Liver (tissue), 9 donors: ENCODE data around the gene RAB37. TPM values are rescaled to one million over a fixed set of nuclear protein-coding genes. Genes with fewer than 3 reads are reported as not detected.

ENCODE experiments used
- DNase-seq: peaks from one replicate; pipeline ENCODE4 v3.0.0-alpha.2; 2017; ENCODE audit warnings: low spot score
- H3K27ac ChIP-seq, 2 donors: one replicate each; pipeline ENCODE4 v1.7.0; 2013; ENCODE audit warnings: inconsistent platforms in 2 of 2, low read length in 2 of 2, control low read depth in 1 of 2, low read depth in 1 of 2, mild to moderate bottlenecking in 1 of 2
- H3K27me3 ChIP-seq, 4 donors: one replicate each; pipeline versions ENCODE4 v1.6.1 to v1.7.0; 2013; ENCODE audit warnings: low read length in 3 of 4, inconsistent platforms in 1 of 4, mild to moderate bottlenecking in 1 of 4, moderate library complexity in 1 of 4; ENCODE audit not compliant: control insufficient read depth in 4 of 4, insufficient read depth in 4 of 4
- H3K36me3 ChIP-seq, 4 donors: one replicate each; pipeline versions ENCODE4 v1.6.1 to v1.7.0; 2013; ENCODE audit warnings: low read length in 3 of 4, mild to moderate bottlenecking in 3 of 4, low read depth in 1 of 4, moderate library complexity in 1 of 4; ENCODE audit not compliant: control insufficient read depth in 4 of 4, insufficient read depth in 3 of 4
- H3K4me1 ChIP-seq, 4 donors: one replicate each; pipeline versions ENCODE4 v1.6.1 to v1.7.0; 2013; ENCODE audit warnings: low read length in 3 of 4, mild to moderate bottlenecking in 3 of 4, moderate library complexity in 1 of 4; ENCODE audit not compliant: control insufficient read depth in 4 of 4, insufficient read depth in 4 of 4
- H3K4me3 ChIP-seq, 3 donors: one replicate each; pipeline versions ENCODE4 v1.6.1 to v1.7.0; 2013; ENCODE audit warnings: low read length in 3 of 3, control low read depth in 1 of 3, low read depth in 1 of 3, mild to moderate bottlenecking in 1 of 3
- H3K9ac ChIP-seq, 2 donors: one replicate each; pipeline ENCODE4 v1.7.0; 2013; ENCODE audit warnings: low read length in 2 of 2, mild to moderate bottlenecking in 2 of 2, moderate library complexity in 2 of 2, control low read depth in 1 of 2, low read depth in 1 of 2
- H3K9me3 ChIP-seq, 4 donors: one replicate each; pipeline versions ENCODE4 v1.6.1 to v1.7.0; 2013; ENCODE audit warnings: low read length in 3 of 4; ENCODE audit not compliant: control insufficient read depth in 4 of 4
- EGR1 ChIP-seq, 2 donors: IDR thresholded peaks; 2 replicates each; pipeline ENCODE4 v1.6.1; 2016 to 2018; ENCODE audit warnings: antibody characterized with exemption in 2 of 2, low read depth in 2 of 2
- FOXA1 ChIP-seq: IDR thresholded peaks from 2 replicates; pipeline ENCODE4 v1.6.1; 2016; ENCODE audit warnings: antibody characterized with exemption
- FOXA2 ChIP-seq: IDR thresholded peaks from 2 replicates; pipeline ENCODE4 v1.6.1; 2016; ENCODE audit warnings: antibody characterized with exemption
- GABPA ChIP-seq, 2 donors: IDR thresholded peaks in 1 of 2; conservative IDR thresholded peaks in 1 of 2; 2 replicates each; pipeline ENCODE4 v1.6.1; 2016; ENCODE audit warnings: antibody characterized with exemption in 2 of 2, mild to moderate bottlenecking in 1 of 2, moderate library complexity in 1 of 2
- HNF4A ChIP-seq, 2 donors: conservative IDR thresholded peaks; 2 replicates each; pipeline ENCODE4 v1.6.1; 2016; ENCODE audit warnings: antibody characterized with exemption in 2 of 2, mild to moderate bottlenecking in 2 of 2
- HNF4G ChIP-seq: IDR thresholded peaks from 2 replicates; pipeline ENCODE4 v1.6.1; 2016; ENCODE audit warnings: antibody characterized with exemption
- JUND ChIP-seq, 2 donors: IDR thresholded peaks; 2 replicates each; pipeline ENCODE4 v1.6.1; 2016; ENCODE audit warnings: antibody characterized with exemption in 2 of 2
- RAD21 ChIP-seq, 2 donors: IDR thresholded peaks; 2 replicates each; pipeline ENCODE4 v1.6.1; 2016; ENCODE audit warnings: antibody characterized with exemption in 2 of 2, mild to moderate bottlenecking in 2 of 2
- RXRA ChIP-seq, 2 donors: IDR thresholded peaks; 2 replicates each; pipeline ENCODE4 v1.6.1; 2017 to 2018; ENCODE audit warnings: antibody characterized with exemption in 2 of 2, mild to moderate bottlenecking in 1 of 2
- SP1 ChIP-seq: IDR thresholded peaks from 2 replicates; pipeline ENCODE4 v1.6.1; 2018; ENCODE audit warnings: antibody characterized with exemption, mild to moderate bottlenecking
- TAF1 ChIP-seq: conservative IDR thresholded peaks from 2 replicates; pipeline ENCODE4 v1.6.1; 2016; ENCODE audit warnings: antibody characterized with exemption, mild to moderate bottlenecking
- YY1 ChIP-seq: IDR thresholded peaks from 2 replicates; pipeline ENCODE4 v1.6.1; 2016; ENCODE audit warnings: antibody characterized with exemption, mild to moderate bottlenecking
- WGBS: extraction: QIAGEN DNeasy Blood & Tissue Kit; methylation state at CpG from one replicate; pipeline ENCODE4 v1.1.7; 2013; 5-methylcytosine and 5-hydroxymethylcytosine counted together
- polyA plus RNA-seq, 2 donors: library from polyadenylated mRNA; stranded (reverse) in 1 of 2; unstranded in 1 of 2; fragments of 200-250 nt in 1 of 2; fragments of >200 nt in 1 of 2; fragmentation: Nextera tagmentation in 1 of 2; extraction: Ambion mirVana in 1 of 2; gene quantifications; one replicate each; pipeline versions ENCODE4 v1.2.1 to v1.2.3, GENCODE V29; 2013 to 2015
- total RNA-seq, 2 donors: library from RNA; depleted of rRNA; stranded (reverse); fragments of >200 nt; gene quantifications; one replicate each; pipeline ENCODE4 v1.2.3, GENCODE V29; 2014
- TF ChIP-seq, protein P1 (sequence below): IDR thresholded peaks from 2 replicates; pipeline ENCODE4 v1.6.1; 2016; ENCODE audit warnings: antibody characterized with exemption
- TF ChIP-seq, protein P2 (sequence below): IDR thresholded peaks from 2 replicates; pipeline ENCODE4 v1.6.1; 2016; ENCODE audit warnings: antibody characterized with exemption, mild to moderate bottlenecking
- TF ChIP-seq, protein P3 (sequence below): fragments of 150-350 bp; IDR thresholded peaks from 2 replicates; pipeline ENCODE4 v1.5.1; 2017; ENCODE audit warnings: improper control_type of control experiment, low read depth, low read length; ENCODE audit not compliant: missing input control
- TF ChIP-seq, protein P4 (sequence below): IDR thresholded peaks from 2 replicates; pipeline ENCODE4 v1.6.1; 2016; ENCODE audit warnings: antibody characterized with exemption
- donor health status: healthy.
- donor health status: healthy.
- donor health status: healthy.
- donor health status: healthy.
- donor health status: healthy.

Gene RAB37
- total and polyA plus RNA-seq, 4 donors: 5.1 to 8.8 (median 5.6) TPM

DNA sequence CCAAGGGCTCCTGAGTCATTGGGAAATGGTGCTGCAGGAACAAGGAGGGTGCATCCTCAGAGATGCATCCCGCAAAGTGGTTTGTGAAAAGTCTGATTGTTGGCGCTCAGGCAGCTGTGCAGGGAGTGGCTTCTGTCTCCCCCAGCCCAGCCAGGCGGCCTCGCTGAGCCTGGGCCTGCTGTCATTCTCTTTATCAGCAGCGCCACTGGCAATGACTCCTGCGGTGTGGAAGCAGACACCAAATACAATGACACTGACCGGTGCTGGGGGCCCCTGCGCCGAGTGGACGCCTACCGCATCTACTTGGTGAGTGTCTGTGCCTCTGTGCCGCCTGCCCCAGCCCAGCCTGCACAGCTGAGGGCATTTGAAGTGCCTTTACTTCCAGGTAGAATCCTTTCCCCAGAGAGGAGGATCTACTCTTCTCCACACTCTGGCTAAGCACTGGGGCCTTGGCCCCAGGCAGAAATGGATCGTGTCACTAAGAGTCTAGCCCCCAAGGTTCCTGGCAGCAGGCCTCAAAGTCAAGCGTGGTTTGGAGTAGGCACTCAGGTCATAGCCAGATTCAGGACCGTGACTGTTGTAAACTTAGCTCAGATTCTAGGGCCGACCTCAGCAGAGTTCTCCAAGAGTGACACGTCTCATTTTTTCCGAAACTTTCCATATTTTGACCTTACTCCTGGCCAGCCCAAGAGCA is 58.4 kb downstream of the RAB37 start:
- Histone ChIP-seq H3K36me3 (peaks cover 0 to 64% (median 20%) of the 10 kb centered on the region in 4 donors), H3K9ac (no peak overlapping the region), H3K4me1 (no peaks in the 10 kb centered on the region), H3K9me3 (no peaks in the 10 kb centered on the region), H3K4me3 (no peak overlapping the region), H3K27ac (no peak overlapping the region), H3K27me3 (no peaks in the 10 kb centered on the region)
- DNase-seq: no peak
- TF ChIP-seq HNF4G (no peak), TAF1 (no peak), RXRA (IDR thresholded peaks at IDR 0.05) (no peak), FOXA1 (no peak), HNF4A (conservative IDR thresholded peaks at IDR 0.05) (no peak), RAD21 (IDR thresholded peaks at IDR 0.05) (no peak), GABPA (IDR thresholded peaks at IDR 0.05 in 1 of 2, conservative IDR thresholded peaks at IDR 0.05 in 1 of 2) (no peak), YY1 (no peak), FOXA2 (no peak), JUND (IDR thresholded peaks at IDR 0.05) (no peak), SP1 (no peak), EGR1 (IDR thresholded peaks at IDR 0.05; ENCODE audit: low read depth in 2 of 2) (no peak)
- TF ChIP-seq, protein P1, sequence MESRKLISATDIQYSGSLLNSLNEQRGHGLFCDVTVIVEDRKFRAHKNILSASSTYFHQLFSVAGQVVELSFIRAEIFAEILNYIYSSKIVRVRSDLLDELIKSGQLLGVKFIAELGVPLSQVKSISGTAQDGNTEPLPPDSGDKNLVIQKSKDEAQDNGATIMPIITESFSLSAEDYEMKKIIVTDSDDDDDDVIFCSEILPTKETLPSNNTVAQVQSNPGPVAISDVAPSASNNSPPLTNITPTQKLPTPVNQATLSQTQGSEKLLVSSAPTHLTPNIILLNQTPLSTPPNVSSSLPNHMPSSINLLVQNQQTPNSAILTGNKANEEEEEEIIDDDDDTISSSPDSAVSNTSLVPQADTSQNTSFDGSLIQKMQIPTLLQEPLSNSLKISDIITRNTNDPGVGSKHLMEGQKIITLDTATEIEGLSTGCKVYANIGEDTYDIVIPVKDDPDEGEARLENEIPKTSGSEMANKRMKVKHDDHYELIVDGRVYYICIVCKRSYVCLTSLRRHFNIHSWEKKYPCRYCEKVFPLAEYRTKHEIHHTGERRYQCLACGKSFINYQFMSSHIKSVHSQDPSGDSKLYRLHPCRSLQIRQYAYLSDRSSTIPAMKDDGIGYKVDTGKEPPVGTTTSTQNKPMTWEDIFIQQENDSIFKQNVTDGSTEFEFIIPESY: no peak
- TF ChIP-seq, protein P2, sequence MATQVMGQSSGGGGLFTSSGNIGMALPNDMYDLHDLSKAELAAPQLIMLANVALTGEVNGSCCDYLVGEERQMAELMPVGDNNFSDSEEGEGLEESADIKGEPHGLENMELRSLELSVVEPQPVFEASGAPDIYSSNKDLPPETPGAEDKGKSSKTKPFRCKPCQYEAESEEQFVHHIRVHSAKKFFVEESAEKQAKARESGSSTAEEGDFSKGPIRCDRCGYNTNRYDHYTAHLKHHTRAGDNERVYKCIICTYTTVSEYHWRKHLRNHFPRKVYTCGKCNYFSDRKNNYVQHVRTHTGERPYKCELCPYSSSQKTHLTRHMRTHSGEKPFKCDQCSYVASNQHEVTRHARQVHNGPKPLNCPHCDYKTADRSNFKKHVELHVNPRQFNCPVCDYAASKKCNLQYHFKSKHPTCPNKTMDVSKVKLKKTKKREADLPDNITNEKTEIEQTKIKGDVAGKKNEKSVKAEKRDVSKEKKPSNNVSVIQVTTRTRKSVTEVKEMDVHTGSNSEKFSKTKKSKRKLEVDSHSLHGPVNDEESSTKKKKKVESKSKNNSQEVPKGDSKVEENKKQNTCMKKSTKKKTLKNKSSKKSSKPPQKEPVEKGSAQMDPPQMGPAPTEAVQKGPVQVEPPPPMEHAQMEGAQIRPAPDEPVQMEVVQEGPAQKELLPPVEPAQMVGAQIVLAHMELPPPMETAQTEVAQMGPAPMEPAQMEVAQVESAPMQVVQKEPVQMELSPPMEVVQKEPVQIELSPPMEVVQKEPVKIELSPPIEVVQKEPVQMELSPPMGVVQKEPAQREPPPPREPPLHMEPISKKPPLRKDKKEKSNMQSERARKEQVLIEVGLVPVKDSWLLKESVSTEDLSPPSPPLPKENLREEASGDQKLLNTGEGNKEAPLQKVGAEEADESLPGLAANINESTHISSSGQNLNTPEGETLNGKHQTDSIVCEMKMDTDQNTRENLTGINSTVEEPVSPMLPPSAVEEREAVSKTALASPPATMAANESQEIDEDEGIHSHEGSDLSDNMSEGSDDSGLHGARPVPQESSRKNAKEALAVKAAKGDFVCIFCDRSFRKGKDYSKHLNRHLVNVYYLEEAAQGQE: no peak
- TF ChIP-seq, protein P3, sequence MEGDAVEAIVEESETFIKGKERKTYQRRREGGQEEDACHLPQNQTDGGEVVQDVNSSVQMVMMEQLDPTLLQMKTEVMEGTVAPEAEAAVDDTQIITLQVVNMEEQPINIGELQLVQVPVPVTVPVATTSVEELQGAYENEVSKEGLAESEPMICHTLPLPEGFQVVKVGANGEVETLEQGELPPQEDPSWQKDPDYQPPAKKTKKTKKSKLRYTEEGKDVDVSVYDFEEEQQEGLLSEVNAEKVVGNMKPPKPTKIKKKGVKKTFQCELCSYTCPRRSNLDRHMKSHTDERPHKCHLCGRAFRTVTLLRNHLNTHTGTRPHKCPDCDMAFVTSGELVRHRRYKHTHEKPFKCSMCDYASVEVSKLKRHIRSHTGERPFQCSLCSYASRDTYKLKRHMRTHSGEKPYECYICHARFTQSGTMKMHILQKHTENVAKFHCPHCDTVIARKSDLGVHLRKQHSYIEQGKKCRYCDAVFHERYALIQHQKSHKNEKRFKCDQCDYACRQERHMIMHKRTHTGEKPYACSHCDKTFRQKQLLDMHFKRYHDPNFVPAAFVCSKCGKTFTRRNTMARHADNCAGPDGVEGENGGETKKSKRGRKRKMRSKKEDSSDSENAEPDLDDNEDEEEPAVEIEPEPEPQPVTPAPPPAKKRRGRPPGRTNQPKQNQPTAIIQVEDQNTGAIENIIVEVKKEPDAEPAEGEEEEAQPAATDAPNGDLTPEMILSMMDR: no peak
- TF ChIP-seq, protein P4, sequence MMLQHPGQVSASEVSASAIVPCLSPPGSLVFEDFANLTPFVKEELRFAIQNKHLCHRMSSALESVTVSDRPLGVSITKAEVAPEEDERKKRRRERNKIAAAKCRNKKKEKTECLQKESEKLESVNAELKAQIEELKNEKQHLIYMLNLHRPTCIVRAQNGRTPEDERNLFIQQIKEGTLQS: no peak
- WGBS: 96% methylated on average over 18 of the region's 18 CpGs
